Measurements from ENCODE around the gene SLC66A2.

DNA sequence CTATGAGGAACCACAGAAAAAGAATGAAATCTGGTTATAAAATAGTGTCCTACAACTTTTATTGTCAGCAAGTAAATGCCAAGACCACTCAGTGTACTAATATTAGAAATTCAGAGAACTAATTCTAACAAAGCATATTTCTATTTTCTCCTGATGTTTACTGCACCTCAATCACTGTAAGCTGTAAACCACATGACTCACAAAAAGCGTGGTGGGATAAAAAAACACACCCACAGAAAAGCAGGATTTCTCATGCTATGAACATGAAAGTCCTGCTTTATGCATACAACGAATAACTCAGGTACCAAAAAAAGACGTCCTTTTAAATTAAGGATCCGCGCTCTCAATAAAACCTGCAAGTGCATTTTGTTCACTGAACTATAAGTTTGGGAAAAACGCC is 36.1 kb upstream of the SLC66A2 start:
- TF ChIP-seq, protein P1, sequence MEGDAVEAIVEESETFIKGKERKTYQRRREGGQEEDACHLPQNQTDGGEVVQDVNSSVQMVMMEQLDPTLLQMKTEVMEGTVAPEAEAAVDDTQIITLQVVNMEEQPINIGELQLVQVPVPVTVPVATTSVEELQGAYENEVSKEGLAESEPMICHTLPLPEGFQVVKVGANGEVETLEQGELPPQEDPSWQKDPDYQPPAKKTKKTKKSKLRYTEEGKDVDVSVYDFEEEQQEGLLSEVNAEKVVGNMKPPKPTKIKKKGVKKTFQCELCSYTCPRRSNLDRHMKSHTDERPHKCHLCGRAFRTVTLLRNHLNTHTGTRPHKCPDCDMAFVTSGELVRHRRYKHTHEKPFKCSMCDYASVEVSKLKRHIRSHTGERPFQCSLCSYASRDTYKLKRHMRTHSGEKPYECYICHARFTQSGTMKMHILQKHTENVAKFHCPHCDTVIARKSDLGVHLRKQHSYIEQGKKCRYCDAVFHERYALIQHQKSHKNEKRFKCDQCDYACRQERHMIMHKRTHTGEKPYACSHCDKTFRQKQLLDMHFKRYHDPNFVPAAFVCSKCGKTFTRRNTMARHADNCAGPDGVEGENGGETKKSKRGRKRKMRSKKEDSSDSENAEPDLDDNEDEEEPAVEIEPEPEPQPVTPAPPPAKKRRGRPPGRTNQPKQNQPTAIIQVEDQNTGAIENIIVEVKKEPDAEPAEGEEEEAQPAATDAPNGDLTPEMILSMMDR (IDR thresholded peaks at IDR 0.05): no peak
- no peak for TF ChIP-seq POLR2A (IDR thresholded peaks at IDR 0.05)

All from adrenal gland (tissue), 5 donors.